ENCODE results near the gene ZNF804B.
"Not testable (repeated sequence)": the region's sequence is repeated elsewhere in the genome, so short reads cannot be mapped to it uniquely, and the experiment has no call there.

The ZNF804B gene

DNA sequence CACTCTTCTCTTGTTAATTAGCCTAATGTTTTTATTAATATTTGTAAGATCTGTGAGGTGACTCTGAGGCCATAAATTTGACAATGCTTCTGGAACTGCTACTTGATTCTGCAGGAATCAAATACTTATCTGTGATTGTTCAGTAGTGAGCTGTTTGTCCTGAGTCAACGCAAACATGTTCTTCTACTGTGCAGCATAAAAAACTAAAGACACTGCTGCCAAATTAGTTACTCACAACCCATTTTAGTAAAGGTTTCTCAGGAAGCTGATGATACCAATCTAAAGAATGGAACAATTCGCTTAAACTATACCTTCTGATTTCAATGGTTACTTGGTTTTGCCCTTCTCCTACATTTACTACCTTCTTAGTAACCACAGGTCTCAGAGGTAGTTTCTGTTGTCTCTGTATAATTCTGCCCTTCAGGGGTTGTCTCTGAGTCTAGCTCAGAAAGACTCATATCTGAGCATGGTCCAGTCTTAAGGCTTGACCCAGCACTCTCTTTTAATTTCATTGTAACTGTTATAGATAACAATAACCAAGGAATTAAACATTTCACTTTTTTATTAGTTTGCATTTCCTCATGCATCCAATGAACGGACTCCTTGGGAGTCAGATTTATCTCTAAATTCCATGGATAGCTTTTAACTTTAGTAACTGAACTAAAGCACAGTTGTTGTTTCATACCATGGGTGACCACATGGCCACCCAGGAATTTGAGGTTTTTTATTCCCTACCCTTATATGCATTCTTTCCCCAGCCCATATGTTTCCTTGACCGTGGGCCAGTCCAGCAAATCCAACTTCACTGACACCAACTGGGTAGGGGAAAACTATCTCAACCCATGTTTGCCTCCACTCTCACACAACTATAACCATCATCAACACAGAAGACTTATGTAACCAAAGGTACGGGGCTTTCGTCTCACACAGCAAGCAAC lies 345.5 kb downstream of the ZNF804B start:
- no peak for DNase-seq

DNA sequence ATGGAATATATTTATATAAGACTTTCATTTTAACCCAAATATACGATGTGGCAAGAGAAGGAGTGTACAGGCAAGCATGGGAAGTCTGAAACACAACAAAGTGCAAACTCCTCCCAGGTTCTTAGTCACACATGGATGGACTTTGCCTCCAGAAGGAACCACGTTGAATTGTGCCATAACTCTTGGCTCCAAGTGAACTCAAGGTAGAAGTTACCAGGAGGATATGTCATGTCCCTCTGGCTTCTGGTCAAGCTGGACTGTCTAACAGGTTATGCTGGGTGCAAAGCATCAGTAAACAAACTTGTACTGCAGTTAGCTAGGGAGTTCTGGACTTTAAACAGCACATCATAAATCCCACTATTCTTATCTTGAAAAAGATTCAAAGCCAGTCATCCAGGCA lies 364.4 kb downstream of the ZNF804B start:
- DNase-seq, result no peak

DNA sequence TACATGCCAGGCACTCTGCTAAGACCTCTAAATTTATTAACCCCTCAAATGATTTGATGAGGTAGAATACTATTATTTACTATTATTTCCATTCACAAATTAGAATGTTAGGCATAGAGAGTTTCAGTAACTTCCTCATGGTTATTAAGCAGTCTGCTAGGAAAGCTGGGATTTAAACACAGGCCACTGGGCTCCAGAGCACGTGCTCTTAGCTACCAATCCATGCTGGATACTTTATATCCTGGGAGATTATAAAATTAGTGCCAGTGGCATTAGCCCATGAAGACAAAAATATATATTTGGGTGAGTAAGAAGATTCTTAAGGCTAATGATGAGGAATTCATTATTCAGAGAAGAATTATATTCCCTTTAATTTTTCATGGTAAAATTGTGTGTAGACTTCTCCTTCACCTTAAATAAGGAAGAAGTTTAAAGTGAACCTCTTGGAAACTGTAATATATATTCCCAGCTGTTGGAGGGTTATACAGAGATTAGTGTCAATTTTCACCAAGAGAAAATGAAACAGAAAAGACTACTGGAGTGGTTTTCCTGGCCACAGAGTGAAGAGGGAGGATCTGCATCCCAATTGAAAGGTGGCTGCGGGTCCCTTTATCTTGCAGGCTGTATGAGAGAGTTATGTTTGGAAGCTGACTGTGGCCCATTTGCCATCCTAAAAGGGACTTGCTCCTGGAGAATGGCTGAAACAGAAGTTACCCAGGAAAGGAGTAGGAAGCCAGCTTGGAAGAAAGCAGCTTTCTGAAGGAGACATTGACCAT lies 370.3 kb downstream of the ZNF804B start:
- no peak for DNase-seq

DNA sequence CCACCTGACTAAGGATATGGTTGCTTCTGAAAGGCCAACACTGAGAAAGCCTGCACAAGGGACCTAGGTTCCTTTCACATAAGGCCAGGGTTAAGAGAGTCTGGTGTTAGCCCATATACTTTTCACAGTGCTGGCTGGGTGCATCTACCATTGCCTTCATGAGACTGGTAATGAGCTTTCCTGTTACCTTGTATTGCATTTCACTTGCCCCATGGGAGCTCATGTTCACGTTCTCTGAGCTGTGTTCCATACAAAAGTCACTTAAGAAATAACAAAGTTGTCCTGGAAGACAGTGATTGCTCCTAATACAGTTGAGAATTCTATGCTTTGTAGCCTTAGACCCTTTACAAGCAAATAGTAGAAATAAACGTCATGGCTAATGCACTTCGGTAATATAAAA lies 373.9 kb downstream of the ZNF804B start:
- DNase-seq, result no peak

DNA sequence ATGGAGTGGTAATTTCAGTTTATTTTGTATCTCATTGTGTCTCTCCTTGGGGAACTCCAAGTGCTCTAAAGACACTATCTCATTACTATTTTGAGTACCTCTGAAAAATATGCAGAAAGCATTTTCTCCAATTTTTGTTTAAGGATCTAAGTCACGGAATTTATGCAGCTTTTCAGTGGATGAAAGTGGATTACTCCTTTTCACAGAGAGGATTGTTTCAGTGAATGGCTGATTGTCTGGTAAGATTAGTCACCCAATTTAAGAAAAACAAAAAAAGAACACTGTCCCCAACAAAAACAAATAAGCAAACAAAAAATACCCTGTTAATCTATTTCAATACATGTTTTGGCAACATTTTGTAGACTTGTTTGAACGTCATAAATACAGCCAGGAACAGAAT lies 374.3 kb downstream of the ZNF804B start:
- no peak for DNase-seq

DNA sequence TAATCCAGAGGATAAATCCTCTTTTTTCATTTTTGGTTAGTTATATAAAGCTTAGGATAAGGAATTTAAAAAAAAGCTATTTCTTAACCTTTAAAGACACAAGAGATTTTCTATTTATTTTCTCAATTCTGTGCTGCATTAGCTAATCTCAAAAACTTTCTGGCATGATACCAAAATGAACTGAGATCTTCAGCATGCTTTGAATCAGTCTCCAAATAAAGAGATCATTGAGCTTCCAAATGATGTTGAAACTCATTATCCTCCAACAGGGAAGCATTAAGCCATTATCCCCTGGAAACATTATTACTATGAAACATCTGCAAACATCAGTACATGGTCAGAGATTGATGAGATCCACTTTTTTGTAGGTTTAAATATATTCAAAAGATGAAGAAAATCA lies 386.3 kb downstream of the ZNF804B start:
- DNase-seq, result no peak

DNA sequence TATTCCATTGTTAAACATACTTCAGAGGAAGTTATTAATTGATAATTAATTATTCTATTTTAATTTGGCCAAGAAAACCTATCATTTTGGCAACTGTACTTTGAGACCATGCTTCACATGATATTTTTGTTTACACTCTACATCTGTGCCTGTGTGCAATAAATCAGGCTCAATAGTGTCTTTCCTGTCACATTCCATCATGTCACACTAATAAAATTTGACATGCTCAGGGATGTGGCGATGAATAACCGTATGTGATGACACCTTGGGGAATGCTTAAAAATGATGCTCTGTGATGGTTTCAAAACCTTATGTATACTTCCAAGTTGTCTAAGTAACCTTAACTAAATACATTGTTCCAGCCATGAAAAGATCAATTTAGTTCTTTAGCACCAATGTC lies 400.6 kb downstream of the ZNF804B start:
- no peak for DNase-seq

DNA sequence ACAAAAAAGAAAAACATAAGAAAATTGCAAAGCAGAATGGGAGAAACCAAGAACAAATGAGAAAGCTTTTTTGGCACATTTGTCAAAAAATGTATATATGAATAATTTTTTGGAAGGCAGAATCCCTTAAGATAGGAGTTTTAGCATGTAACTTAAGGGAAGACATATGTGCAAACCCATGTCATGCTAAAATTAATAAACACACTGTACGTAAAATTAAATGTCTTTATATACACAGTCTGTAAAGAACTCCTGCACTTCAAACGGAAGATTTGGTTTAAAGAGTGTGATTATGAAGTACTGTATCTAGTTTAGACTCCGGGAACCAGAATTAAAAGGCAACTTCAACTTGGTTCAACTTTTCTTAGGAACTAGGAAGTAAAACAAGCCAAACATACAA lies 405.9 kb downstream of the ZNF804B start:
- DNase-seq, result no peak

DNA sequence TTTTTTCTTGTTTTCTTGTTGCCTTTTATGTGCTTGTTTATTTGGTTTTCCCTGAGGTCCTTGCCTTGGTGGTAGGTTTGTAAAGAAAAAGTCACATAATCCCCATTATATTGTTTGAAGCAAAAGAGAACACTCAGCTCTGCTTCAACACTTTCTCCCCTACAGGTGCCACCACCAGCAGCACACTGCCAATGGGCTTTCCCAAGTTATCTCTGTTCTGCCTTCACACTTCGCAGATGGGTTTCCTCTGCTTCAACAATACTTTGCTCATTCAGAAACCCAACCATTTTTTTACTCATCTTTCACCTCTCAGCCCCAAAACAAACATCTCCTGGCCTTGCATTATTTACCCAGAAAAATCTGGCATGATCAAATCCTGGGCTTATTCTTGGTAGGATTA lies 411.1 kb downstream of the ZNF804B start:
- no peak for DNase-seq

DNA sequence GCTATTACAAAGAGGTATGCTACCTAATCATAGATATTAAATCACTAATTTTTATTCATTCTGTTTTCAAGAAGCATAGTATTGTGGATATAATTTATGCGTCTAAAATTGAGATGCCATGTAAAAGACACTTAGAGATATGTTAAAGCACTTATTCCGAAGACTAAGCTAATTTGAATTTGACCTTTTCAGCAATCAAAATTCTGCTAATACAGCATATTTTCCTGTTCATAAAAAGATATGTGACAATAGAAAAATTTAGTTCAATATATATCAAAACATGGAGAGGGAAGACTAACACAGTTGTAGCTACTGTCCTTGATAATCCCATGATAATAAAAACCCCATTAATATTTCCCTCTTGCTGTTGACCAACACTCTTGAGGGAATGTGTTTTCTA lies 422.6 kb downstream of the ZNF804B start:
- DNase-seq, result no peak

DNA sequence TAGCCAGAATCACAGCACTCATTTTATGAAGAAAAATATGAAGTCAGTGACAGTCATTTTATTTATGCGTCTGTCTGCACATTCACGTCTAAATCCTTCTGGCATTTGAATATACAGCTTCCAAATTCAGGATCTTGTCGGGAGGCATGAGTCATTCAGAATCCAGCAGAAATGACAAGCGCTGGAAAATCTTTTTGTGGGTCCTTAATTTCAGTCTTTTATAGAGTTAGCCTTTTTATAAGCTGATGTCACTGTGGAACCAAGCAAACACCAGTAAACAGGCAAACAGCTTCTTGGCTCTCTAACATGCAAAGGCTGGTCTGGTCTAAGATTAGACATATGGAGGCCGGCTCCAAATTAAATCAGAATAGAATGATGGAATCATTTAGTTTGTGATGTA lies 424.2 kb downstream of the ZNF804B start:
- no peak for DNase-seq

DNA sequence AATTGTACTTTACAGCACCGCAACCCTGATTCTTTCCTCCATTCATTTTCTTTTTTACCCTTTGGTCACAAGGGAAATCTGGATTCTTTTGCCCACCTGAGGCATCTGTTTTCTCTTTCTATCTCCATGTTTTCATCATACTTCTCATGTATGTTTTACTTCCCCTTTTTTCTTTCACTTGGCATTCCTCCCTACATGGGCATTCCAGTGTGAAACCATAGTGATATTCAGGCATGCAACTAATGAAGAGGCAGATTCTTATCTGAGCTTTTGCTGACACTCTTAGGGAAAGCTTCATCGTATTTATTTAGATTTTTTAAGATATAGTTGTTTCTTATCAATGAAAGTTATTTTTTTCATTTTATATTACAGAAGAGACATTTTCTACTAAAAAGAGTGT lies 441.3 kb downstream of the ZNF804B start:
- no peak for DNase-seq

DNA sequence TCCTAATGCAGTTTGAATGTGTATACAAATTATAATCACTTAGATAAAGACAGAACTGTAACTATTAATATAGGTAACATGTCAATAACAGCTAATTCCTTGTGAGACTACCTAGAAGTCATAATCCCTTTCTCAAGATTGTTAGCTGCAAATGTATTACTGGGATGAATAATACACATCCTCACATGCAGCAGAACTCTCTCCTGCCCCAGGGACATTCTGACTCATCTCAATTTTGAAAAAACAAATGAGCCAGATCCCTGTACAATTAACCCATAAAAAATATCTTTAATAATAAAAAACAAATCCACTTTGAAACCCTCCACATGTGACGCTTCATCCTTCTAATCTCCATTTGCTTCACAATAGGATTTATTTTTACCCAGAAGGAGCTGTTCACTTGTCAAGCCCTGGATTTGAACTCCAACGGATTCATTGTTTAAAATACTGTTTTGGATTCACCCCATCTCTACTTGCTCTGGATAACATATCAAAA lies 464.4 kb downstream of the ZNF804B start:
- DNase-seq, result no peak

DNA sequence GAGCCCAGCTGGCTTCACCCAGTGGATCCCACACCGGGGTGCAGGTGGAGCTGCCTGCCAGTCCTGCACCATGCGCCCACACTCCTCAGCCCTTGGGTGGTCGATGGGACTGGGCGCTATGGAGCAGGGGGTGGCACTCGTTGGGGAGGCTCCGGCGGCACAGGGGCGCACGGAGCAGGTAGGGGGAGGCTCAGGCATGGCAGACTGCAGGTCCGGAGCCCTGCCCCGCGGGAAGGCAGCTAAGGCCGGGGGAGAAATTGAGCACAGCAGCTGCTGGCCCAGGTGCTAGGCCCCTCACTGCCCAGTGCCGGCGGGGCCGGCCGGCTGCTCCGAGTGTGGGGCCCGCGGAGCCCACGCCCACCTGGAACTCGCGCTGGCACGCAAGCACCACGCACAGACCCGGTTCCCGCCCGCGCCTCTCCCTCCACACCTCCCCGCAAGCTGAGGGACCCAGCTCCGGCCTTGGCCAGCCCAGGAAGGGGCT lies 469.2 kb downstream of the ZNF804B start:
- DNase-seq, result not testable (repeated sequence)

DNA sequence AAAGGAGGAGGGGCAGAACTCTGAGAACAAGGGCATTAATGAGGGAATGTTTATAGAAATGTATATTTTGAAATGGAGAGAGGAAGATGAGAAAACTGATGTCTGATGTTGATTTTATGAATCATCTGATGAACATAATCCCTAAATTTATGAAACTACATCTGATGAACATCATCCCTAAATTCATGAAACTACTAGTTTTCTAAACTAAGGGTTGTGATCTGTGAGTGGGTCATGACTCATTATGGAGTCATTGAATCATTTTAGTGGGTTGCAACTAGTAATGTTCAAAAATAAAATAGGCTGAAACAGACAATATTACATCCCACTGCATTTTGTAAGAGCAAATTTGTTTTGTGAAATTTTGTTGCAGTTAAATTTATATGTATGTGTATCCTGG lies 478.7 kb downstream of the ZNF804B start:
- no peak for DNase-seq

DNA sequence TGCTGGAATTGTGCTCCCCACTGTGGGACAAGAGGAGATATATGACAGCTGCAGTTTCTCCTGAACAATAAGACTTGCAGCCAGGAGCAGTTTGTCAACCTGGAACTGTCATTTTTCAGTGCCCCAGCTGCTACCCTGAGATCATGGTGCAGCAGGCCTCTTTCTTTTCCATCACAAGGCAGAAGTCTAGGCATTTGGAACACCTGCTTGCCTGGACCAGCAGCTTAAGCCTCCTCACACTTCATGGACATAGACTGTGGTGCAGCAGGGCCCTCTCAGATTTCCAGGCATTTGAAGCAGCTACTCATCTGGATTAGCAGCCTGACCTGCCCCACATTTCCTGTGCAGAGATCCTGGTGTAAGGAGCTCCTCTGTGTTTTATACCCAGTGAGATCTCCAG lies 486.7 kb downstream of the ZNF804B start:
- no peak for DNase-seq

DNA sequence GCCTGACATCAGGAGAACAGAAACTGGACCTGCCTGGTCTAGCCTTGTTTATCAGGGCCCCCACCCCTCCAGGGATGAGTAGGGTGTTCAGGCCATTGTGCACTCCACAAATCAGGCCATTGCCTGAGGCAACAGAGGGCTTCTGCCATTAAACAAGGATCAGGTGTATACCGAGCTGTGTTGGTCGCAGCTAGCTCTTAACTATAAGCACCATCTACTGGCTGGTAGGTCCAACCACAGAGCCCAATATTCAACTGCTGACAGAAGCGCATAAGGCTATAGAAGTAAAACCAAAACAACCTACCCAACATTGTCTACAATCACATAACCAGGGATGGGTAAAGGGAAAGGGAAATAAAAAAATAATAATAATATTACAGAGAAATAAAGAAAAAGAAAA lies 487.7 kb downstream of the ZNF804B start:
- no peak for DNase-seq

DNA sequence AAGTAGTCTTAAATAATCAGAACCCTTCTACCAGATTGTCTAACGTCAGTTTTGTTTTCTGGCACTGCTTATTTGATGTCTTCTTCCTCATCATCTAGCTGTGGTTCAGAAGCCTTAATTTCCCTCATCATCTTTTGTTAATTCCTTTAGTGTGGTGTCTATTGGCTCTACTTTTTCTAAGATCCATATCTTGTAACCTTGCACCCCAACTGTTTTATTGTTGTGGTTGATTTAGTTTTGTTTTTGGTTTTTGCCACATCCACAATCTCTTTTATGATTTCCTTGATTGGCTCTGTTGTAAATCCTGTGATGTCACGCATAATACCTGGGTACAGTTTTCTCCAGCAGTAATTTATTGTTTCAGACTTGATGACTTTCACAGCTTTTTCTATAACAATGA lies 499.6 kb downstream of the ZNF804B start:
- no peak for DNase-seq

DNA sequence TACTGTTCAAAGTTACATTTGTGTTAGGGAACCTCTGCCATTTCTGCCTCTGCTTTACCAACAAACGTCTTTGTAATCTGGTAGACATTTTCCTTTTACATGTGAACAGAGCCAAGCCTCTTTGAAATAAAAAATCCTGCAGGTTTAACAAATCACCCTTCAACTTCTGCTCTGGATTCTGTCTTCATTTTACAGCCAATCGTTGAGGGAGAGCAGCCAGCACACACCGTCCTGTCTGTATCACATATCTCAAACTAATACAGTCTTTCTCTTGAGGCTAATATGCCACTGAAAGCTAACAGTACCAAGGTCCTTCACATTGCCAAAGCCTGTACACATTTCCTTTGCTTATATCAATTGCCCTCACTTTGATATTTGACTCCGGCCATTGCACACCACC lies 504.6 kb downstream of the ZNF804B start:
- DNase-seq, result no peak

DNA sequence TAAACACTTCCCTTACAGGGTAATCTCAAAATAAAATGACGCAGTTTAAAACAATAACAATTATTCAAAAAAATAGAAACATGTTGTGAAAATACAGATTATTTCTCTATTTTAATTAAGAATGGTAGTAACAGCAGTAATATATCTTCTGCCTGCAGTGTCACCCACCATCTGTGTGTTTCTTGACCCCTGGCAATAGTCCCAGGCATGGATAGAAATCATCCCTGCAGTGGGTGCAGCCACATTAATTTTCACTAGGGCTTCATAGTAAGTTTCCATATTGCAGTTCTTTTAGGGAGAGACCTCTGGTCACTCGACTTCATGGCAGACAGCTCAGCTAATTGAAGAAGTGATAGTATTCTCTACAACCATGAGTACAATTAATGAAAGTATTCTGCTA lies 506.1 kb downstream of the ZNF804B start:
- no peak for DNase-seq

DNA sequence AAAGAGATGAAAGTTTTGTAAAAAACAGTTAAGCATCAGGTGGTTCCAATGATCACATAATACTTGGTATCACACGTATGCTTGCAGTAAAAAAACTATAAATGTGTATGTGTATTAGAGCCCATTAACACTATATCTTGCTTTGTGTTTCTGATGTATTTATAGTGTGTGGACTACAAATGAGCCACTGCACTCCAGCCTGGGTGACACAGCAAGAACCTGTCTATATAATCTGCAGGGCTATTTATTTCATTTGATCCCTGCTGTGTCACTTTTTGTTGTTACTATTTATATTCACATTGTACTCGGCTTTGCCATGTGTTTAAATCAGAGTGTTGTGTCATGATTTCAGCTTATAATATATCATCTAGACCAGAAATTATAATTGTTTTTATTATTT lies 523.8 kb downstream of the ZNF804B start:
- DNase-seq, result no peak

DNA sequence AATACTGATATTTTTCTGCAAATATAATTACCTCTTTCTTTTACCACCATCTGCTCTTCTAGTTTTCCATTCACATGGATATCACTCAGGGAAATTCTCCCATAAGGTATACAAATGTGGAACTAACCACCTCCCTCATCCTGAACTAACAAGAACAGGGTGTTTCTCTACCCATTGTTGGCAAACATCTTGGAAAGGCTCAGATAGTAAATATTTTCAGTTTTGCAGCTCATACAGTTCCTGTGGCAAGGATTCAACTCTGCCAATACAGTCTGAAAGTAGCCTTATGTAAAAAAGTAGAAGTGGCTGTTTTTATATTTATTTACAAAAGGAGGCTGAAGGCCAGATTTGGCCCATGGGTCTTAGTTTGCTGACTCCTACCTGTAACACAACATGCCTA lies 549.0 kb downstream of the ZNF804B start:
- no peak for DNase-seq

DNA sequence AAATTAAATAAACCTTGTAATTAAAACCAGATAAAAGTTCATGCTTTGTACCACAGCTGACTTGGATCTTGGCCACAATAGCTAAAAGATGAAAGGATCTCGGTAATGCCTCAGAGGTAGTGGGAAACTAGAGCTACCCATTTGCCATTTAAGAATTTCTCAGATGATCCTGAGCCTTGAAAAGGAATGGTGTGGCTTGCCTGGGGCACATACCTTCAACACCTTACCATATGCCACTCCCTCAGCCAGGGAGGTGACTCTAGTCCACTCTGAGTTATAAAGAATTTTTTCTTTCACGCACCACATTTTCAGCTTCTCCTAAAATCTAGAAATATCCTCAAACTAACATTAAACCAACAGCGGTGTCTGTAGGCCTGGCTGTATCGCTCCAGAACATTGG lies 552.4 kb downstream of the ZNF804B start:
- DNase-seq, result no peak

DNA sequence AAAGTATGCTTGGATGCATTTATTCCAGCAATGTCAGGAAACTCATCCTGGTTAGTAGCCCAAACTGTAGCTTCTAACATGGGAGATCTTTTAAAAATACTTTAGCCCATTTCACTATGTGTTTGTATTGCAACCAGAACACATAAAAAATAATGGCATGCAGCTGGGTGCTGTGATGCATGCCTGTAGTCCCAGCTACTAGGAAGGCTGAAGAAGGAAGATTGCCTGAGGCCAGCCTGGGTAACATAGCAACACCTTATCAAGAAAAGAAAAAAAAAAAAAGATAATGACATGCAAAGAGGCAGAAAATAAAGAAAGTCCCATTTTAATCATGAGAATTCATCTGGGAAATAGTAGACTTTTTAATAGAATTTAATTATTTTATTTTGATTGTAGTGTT lies 553.1 kb downstream of the ZNF804B start:
- DNase-seq, result no peak
